Activated T-cell treated with anti-CD3 and anti-CD28 coated beads, Interleukin-2, amount 50 U/mL, for 48 hours (primary cell): ENCODE data around the gene SEMA5A.
"Not testable (repeated sequence)": the region's sequence is repeated elsewhere in the genome, so short reads cannot be mapped to it uniquely, and the experiment has no call there.

ENCODE experiments used
- DNase-seq, 2 experiments: peaks; one replicate each; pipeline ENCODE4 v3.0.0-alpha.2; 2020

SEMA5A gene

GRCh38 chr5:9438596-9439354 is 107.1 kb downstream of the SEMA5A start:
- no peak for DNase-seq

GRCh38 chr5:9437741-9438240 is 108.1 kb downstream of the SEMA5A start:
- no peak for DNase-seq

- DNase-seq, result no peak
These were observed 114.2 kb downstream of the SEMA5A start for GRCh38 chr5:9431496-9432258.

DNA sequence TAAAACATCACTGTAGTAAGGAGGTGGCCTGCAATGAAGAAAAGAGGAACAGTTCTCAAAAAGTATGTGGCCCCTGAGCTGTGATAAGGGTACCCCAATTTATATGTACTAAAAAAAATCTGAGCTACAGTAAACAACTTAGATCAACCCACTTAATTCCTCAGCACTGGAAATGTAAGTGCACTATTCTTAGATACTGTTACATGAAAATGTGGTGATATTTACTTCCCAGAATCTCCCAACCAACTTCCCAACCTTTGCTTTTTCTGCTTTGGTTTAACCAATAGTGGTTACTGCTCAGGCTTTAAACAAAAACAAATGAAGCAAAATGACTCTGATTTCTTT is 114.8 kb downstream of the SEMA5A start:
- no peak for DNase-seq

GRCh38 chr5:9430306-9430705 is 115.6 kb downstream of the SEMA5A start:
- no peak for DNase-seq

- DNase-seq, result no peak
These were observed 116.1 kb downstream of the SEMA5A start for GRCh38 chr5:9429691-9430215.

- no peak for DNase-seq
These were observed 117.6 kb downstream of the SEMA5A start for GRCh38 chr5:9428272-9428671.

- DNase-seq, result no peak
These were observed 120.2 kb downstream of the SEMA5A start for GRCh38 chr5:9425710-9426109.

- DNase-seq, result no peak
These were observed 122.3 kb downstream of the SEMA5A start for GRCh38 chr5:9423571-9423970.

DNA sequence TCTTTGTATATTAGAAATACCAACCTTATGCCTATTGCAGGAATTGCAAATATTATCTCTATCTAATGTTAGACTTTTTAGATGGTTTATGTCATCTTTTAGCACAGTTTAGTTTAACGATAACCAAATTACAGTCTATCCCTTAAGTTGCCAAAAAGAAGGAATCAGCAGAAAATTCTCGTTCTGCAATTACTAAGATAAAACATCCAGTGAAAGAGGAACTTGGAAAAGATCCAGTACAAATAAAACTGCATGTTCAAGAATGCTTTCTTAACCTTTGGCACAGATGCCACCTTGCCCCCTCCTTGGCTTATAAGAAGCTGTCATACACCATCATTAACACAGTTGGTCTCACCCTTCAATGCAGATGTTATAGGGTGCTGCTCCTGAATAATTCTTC is 124.0 kb downstream of the SEMA5A start:
- no peak for DNase-seq

DNA sequence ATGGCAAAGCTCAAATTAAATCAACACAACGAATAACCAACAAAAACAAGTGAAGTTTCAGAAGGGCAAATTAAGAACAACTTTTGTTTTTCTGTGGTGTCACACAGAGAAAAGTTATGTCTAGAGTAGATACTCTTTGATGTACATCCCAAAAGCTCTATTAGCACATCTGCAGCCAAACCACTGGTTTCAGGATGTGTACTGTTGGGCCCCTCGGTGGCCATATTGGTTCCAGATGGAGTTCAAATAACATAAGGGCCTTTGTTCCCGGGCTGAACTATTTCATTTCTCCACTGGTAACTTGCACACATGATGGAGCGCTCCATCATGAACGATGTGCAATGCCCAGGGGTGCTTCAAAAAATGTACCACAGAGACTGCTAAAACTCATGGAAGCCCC is 126.1 kb downstream of the SEMA5A start:
- no peak for DNase-seq

DNA sequence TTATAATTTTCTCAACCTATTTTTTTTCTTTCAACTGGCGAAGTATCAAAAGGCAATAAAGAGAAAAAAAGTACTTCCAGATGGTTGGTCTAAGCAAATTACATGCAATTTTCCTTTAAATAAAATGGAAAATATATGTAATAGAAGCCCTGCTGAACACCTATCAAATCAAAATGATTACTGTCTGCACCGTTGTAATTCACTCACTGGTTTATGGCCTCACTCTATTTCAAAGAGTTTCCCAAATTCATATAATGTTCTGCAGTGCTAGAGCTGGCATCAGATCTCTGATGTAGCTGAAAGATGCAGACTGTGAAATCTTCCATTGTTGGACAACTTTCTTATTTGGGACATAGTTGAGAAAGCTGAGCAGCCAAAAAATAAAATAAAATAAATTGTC is 130.3 kb downstream of the SEMA5A start:
- DNase-seq, result no peak

DNA sequence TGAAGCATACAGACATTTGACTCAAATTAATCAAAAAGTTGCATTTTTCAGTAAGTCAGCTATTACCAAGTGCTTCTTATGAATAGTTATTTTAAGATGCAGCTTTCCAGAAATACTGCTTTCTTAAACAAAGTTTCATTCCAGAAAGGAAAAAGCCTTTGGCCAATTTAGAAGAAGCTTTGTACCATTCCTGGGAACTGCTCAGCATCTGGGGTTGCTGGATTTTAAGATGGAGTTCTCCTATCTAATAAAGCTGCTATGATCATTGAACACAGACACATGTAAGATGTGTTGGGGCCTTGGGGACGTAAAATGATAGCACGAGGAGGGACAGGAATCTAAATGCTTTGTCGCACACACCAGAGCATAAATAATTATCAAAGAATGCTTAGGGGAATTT is 130.8 kb downstream of the SEMA5A start:
- DNase-seq, result no peak

GRCh38 chr5:9411142-9411541 is 134.7 kb downstream of the SEMA5A start:
- no peak for DNase-seq

DNA sequence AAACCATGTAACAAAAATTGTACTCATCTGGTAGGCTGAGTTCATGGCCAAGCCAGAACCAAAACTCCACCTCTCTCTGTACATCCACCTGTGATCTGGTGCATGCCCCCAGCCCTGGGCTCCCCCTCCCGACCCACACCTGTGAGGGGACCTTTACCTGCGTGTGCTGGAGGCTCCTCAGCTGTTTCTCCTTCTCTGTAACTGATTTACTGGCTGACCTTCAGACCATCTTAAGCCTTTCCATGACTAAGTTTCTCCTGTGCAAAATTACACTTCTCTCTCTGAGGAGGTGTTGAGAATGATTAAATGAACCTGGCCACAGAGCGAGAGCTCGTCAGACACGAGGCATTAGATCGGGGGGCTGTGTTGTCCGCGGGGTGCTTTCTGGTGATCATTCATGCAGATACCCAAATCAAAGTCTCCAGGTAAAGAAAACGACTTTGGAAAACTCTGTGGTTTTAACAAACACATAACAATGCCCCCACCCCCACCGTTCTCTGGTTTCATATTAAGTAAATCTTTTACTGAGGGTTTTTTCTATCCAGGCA is 136.4 kb downstream of the SEMA5A start:
- DNase-seq, result no peak

- DNase-seq, result no peak
These were observed 136.9 kb downstream of the SEMA5A start for GRCh38 chr5:9408964-9409363.

DNA sequence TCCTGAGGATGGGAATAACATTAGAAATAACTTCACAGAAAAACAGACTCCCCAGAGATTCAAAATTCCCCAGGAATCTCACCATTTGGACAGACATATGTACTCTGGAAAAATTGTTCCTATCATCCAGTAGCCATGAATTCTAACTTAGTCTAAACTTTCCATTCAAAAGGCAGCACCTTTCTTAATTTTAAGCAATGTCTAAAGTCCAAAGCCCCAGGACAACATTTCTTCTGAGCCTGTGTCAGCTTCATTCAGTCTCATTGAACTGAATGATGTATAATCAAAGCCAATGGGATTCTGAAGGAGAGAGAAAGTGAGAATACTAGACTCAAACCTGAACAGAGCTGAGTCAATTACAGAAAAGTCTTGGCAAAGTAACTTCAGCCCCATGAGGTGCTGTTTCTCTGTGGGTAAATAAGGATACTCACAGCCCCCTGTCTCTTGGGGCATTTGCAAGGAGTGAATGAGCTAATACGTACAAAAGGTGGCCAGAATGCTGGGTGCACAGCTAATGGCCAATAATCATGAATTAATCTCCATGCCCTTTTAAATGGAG is 140.6 kb downstream of the SEMA5A start:
- DNase-seq, result no peak

DNA sequence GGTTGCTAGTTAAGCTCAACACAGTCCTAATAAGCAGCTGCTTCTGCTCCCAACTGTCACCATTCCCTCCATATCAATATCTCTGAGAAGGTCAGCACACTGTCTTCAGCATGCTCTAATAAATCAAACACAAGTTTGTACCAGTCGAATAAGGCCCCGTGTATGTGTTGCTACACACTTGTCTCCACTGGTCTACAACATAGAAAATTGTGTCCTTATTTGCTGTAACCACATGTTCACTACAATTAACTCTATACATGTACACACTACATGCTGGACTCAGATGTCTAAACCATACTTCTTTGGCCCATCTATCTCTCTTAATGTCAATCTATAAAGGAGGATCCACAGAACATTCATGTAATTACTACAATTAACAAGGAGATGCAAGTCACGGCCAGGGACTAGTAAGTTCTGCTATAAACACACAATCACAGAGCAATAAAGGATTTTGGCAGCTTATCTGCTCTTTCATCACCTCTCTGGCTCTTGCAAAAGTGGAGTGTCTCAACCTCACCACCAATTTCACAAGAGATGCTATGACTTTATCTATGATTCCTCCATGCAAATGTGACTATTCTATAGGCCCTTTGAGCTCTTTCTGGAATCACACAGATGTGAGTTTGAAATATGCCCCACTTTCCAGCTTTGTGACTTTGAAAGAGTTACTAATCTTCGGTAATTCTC is 143.9 kb downstream of the SEMA5A start:
- no peak for DNase-seq

DNA sequence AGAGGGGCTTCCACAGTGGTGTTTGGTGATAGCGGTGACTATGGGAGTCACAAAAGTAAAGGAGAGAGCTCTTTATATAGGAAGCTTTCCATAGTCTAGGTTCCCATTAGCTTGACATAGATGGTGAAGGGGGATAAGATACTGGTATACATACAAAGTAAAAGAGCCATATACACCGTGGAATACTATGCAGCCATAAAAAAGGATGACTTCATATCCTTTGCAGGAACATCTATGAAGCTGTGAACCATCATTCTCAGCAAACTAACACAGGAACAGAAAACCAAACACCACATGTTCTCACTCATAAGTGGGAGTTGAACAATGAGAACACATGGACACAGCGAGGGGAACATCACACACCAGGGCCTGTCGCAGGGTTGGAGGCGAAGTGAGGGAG is 146.1 kb downstream of the SEMA5A start:
- DNase-seq, result not testable (repeated sequence)

DNA sequence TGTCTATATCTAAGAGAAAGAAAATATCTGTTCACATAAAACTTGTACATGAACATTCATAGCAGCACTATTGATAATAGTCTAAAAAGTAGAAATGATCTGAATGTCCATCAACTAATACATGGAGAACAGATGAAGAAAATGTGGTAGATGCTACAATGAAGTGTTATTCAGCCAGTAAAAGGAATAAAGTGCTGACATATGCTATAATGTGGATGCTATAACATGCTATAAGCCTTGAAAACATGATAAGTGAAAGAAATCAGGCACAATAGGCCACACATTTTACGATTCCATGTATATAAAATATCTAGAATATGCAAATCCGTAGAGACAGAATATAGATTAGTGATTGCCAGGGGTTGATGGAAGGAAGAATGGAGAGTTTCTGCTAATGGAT is 146.8 kb downstream of the SEMA5A start:
- no peak for DNase-seq

DNA sequence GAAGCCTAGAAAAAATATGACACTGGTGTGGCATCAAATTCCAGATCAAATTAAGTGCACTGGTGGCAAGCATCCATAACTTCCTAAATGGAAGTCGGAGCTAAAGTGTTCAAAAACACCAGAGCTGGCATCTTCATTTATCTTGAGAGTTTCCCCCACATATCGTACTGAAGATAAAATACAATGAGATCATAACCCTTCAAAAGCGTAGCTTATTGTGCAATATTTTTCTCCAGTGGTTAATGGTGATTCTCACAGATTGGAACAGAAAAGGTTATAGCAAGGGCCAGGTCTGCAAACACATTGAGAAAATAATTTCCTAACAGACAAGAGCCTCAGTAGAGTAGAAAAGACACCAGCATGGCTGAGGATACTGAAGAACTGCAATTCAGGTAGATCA is 147.6 kb downstream of the SEMA5A start:
- no peak for DNase-seq

- no peak for DNase-seq
These were observed 149.5 kb downstream of the SEMA5A start for GRCh38 chr5:9396285-9396770.

DNA sequence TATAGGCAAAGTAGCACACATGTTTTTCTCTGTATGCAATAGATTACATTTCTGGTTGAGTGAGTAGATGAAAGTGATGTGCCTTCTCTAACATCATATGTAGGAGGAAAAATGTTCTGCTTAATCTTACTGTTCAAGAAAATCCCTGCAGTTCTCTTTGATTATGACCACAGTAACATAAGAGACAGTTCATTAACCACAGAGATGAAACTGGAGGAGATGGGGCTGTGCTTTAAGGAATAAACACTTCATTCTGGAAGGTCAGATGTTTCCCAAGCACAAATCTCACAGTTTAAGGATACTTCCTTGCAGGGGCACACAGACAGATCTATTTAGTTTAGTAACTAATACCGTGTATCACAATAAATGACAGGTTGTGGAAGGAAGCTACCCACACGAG is 150.2 kb downstream of the SEMA5A start:
- no peak for DNase-seq
